Activated T-cell treated with anti-CD3 and anti-CD28 coated beads, Interleukin-2, amount 50 U/mL, for 4 hours (primary cell): ENCODE data around the gene MMP27. TPM values are rescaled to one million over a fixed set of nuclear protein-coding genes. Genes with fewer than 3 reads are reported as not detected.
"Not testable (repeated sequence)": the region's sequence is repeated elsewhere in the genome, so short reads cannot be mapped to it uniquely, and the experiment has no call there.

ENCODE experiments used
- ATAC-seq, 2 donors: fragments of 200-7000 bp; cut with Tn5 transposase; one replicate each; pipeline ENCODE4 v1.10.0; 2021
- DNase-seq: peaks from one replicate; pipeline ENCODE4 v3.0.0-alpha.2; 2020
- H3K27me3 Mint-ChIP-seq: one replicate; pipeline ENCODE4 v1.8.0; 2021; ENCODE audit warnings: low read depth, mixed read lengths
- H3K36me3 Mint-ChIP-seq: one replicate; pipeline ENCODE4 v1.8.0; 2022; ENCODE audit warnings: mixed read lengths; ENCODE audit not compliant: insufficient read depth
- H3K4me1 Mint-ChIP-seq: one replicate; pipeline ENCODE4 v1.8.0; 2021; ENCODE audit warnings: low read depth, mixed read lengths
- H3K4me3 Mint-ChIP-seq: one replicate; pipeline ENCODE4 v1.8.0; 2021; ENCODE audit warnings: mild to moderate bottlenecking, moderate library complexity, mixed read lengths
- H3K9me3 Mint-ChIP-seq: one replicate; pipeline ENCODE4 v1.8.0; 2021; ENCODE audit warnings: mixed read lengths
- total RNA-seq, 3 donors: library from RNA; stranded (reverse); gene quantifications; one replicate each; pipeline ENCODE4 v1.2.1, GENCODE V29; 2021

The MMP27 gene
- total RNA-seq = not detected

- H3K4me1 Mint-ChIP-seq = no peaks in the 10 kb centered on the region
- no peaks in the 10 kb centered on the region for H3K9me3 Mint-ChIP-seq
- H3K27me3 Mint-ChIP-seq = peaks cover 2% of the 10 kb centered on the region
- no peak within 1 kb of the TSS for H3K4me3 Mint-ChIP-seq
- no peak for ATAC-seq
- no peak for DNase-seq
- H3K36me3 Mint-ChIP-seq = no peaks in the 10 kb centered on the region
Observed at GRCh38 chr11:102705626-102706025, at the start of gene MMP27. TSS of gene MMP27 (minus strand) at chr11:102705769. CDS start at chr11:102705714, 55 bp downstream.

GRCh38 chr11:102753267-102753666, 47.7 kb upstream of the MMP27 start:
- Mint-ChIP-seq H3K4me3 (no peak overlapping the region), H3K9me3 (no peaks in the 10 kb centered on the region), H3K36me3 (no peaks in the 10 kb centered on the region), H3K4me1 (no peaks in the 10 kb centered on the region), H3K27me3 (peaks cover 24% of the 10 kb centered on the region)
- DNase-seq (no peak), ATAC-seq (no peak)

- no peaks in the 10 kb centered on the region for H3K4me1 Mint-ChIP-seq
- peaks cover 21% of the 10 kb centered on the region for H3K27me3 Mint-ChIP-seq
- DNase-seq (no peak), ATAC-seq (no peak)
- no peaks in the 10 kb centered on the region for H3K36me3 Mint-ChIP-seq
- H3K4me3 Mint-ChIP-seq = no peak overlapping the region
- peaks cover 7% of the 10 kb centered on the region for H3K9me3 Mint-ChIP-seq
Observed at GRCh38 chr11:102751673-102752072, 46.1 kb upstream of the MMP27 start.

GRCh38 chr11:102749101-102749722, 43.6 kb upstream of the MMP27 start:
- H3K4me3 Mint-ChIP-seq = no peak overlapping the region
- ATAC-seq (no peak), DNase-seq (no peak)
- H3K4me1 Mint-ChIP-seq = no peaks in the 10 kb centered on the region
- H3K36me3 Mint-ChIP-seq = no peaks in the 10 kb centered on the region
- H3K27me3 Mint-ChIP-seq = peaks cover 15% of the 10 kb centered on the region
- peaks cover 7% of the 10 kb centered on the region for H3K9me3 Mint-ChIP-seq

- H3K4me1 Mint-ChIP-seq, H3K27me3 Mint-ChIP-seq, H3K4me3 Mint-ChIP-seq, H3K9me3 Mint-ChIP-seq, H3K36me3 Mint-ChIP-seq, DNase-seq, ATAC-seq: not testable (repeated sequence)
Observed at GRCh38 chr11:102746746-102747578, 41.4 kb upstream of the MMP27 start.

GRCh38 chr11:102734650-102735049, 29.1 kb upstream of the MMP27 start:
- ATAC-seq (no peak), DNase-seq (no peak)
- peaks cover 11% of the 10 kb centered on the region for H3K27me3 Mint-ChIP-seq
- no peaks in the 10 kb centered on the region for H3K9me3 Mint-ChIP-seq
- H3K36me3 Mint-ChIP-seq = no peaks in the 10 kb centered on the region
- no peak overlapping the region for H3K4me3 Mint-ChIP-seq
- no peaks in the 10 kb centered on the region for H3K4me1 Mint-ChIP-seq

GRCh38 chr11:102733232-102733875, 27.8 kb upstream of the MMP27 start:
- no peaks in the 10 kb centered on the region for H3K9me3 Mint-ChIP-seq
- no peak overlapping the region for H3K4me3 Mint-ChIP-seq
- H3K4me1 Mint-ChIP-seq = no peaks in the 10 kb centered on the region
- H3K36me3 Mint-ChIP-seq = no peaks in the 10 kb centered on the region
- DNase-seq (no peak), ATAC-seq (no peak)
- peaks cover 9% of the 10 kb centered on the region for H3K27me3 Mint-ChIP-seq

- not testable (repeated sequence) for H3K27me3 Mint-ChIP-seq, H3K4me3 Mint-ChIP-seq, ATAC-seq, H3K4me1 Mint-ChIP-seq, H3K36me3 Mint-ChIP-seq, DNase-seq, H3K9me3 Mint-ChIP-seq
Observed at GRCh38 chr11:102730944-102731343, 25.4 kb upstream of the MMP27 start.

- no peak overlapping the region for H3K4me3 Mint-ChIP-seq
- no peaks in the 10 kb centered on the region for H3K4me1 Mint-ChIP-seq
Observed at GRCh38 chr11:102729849-102730815, 24.6 kb upstream of the MMP27 start.

GRCh38 chr11:102727890-102728289, 22.3 kb upstream of the MMP27 start:
- no peak for ATAC-seq
- Mint-ChIP-seq H3K4me1 (no peaks in the 10 kb centered on the region), H3K9me3 (peaks cover 3% of the 10 kb centered on the region), H3K36me3 (no peaks in the 10 kb centered on the region), H3K27me3 (no peaks in the 10 kb centered on the region), H3K4me3 (no peak overlapping the region)
- no peak for DNase-seq

More at GRCh38 chr11:102729849-102730815, 24.6 kb upstream of the MMP27 start:
- Mint-ChIP-seq H3K36me3 (no peaks in the 10 kb centered on the region), H3K27me3 (no peaks in the 10 kb centered on the region), H3K9me3 (no peaks in the 10 kb centered on the region)
- ATAC-seq (no peak), DNase-seq (no peak)

- ATAC-seq (no peak), DNase-seq (no peak)
- Mint-ChIP-seq H3K36me3 (no peaks in the 10 kb centered on the region), H3K27me3 (peaks cover 3% of the 10 kb centered on the region), H3K4me1 (no peaks in the 10 kb centered on the region), H3K4me3 (no peak within 1 kb of the TSS), H3K9me3 (peaks cover 3% of the 10 kb centered on the region)
Observed at GRCh38 chr11:102724904-102725500, 19.4 kb upstream of the MMP27 start, which contains the start of gene MMP8. TSS of gene MMP8 (minus strand) at chr11:102724954. CDS start at chr11:102724855, 99 bp downstream.

GRCh38 chr11:102722821-102723220, 17.3 kb upstream of the MMP27 start:
- H3K27me3 Mint-ChIP-seq = peaks cover 6% of the 10 kb centered on the region
- H3K9me3 Mint-ChIP-seq = peaks cover 3% of the 10 kb centered on the region
- ATAC-seq = no peak
- H3K4me3 Mint-ChIP-seq = no peak overlapping the region
- no peak for DNase-seq
- no peaks in the 10 kb centered on the region for H3K4me1 Mint-ChIP-seq
- H3K36me3 Mint-ChIP-seq = no peaks in the 10 kb centered on the region

- H3K4me3 Mint-ChIP-seq = no peak overlapping the region
- H3K9me3 Mint-ChIP-seq = peaks cover 3% of the 10 kb centered on the region
- no peak for ATAC-seq
- H3K4me1 Mint-ChIP-seq = no peaks in the 10 kb centered on the region
- DNase-seq = no peak
- no peaks in the 10 kb centered on the region for H3K36me3 Mint-ChIP-seq
- H3K27me3 Mint-ChIP-seq = peaks cover 8% of the 10 kb centered on the region
Observed at GRCh38 chr11:102719620-102720277, 14.2 kb upstream of the MMP27 start.
